Measurements from ENCODE around the gene STOML2. TPM values are rescaled to one million over a fixed set of nuclear protein-coding genes. Genes with fewer than 3 reads are reported as not detected.
A peak's percentile ranks its signal among the peaks of the same experiment; 100 is the strongest.

Gene STOML2
- total and polyA plus RNA-seq, 2 experiments from 2014 or later: 114 to 210 TPM

DNA sequence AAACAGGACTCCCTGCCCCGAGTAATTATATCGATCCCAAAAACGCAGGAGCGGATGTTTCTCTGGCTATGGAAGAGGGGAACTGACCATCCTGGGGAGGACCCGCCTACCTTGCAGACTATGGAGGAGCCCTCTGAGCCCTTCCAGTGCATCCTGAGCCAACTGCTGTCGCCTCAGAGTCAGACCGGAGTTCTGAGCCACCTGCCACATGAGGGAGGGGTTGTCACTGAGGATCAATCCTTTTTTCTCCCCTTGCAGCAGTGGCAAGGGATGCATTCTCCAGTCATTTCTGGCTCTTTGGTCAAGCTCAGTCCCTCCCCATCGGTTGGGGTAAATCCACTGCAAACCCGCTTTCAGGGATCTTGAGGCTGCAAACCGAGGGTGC, 23.9 kb downstream of the STOML2 start:
- Histone ChIP-seq H3K27me3 (ENCODE audit: insufficient read depth) (no peaks in the 10 kb centered on the region), H3K4me3 (peak overlapping the region; percentile 91), H3F3A (replicated peaks; ENCODE audit: low read depth) (0 out of 2 replicates have a peak, but pooled peaks cover 2% of the 10 kb centered on the region), H2AFZ (peak overlapping the region; percentile 61; the same call in 1 of the 2 replicates), H3K27ac (ENCODE audit: low read depth) (peak overlapping the region; percentile 85; the same call in 1 of the 2 replicates), H3K9me2 (ENCODE audit: insufficient read depth) (no peaks in the 10 kb centered on the region), H3K79me2 (replicated peaks; ENCODE audit: insufficient read depth) (peaks cover 24% of the 10 kb centered on the region), H4K20me1 (replicated peaks; ENCODE audit: insufficient read depth) (no peaks in the 10 kb centered on the region; the same call in 1 of the 2 replicates), H3K4me2 (peak overlapping the region; percentile 74), H3K4me1 (ENCODE audit: insufficient read depth) (peaks cover 7% of the 10 kb centered on the region), H3K36me3 (ENCODE audit: insufficient read depth) (0 out of 2 replicates have a peak, but pooled peaks cover 3% of the 10 kb centered on the region)
- Mint-ChIP-seq H3K4me3 (peak overlapping the region; percentile 93), H3K9me3 (no peaks in the 10 kb centered on the region), H3K36me3 (ENCODE audit: low read depth) (peaks cover 42% of the 10 kb centered on the region), H3K27ac (peak overlapping the region; percentile 90), H3K4me1 (peaks cover 16% of the 10 kb centered on the region), H3K27me3 (ENCODE audit: insufficient read depth, low read depth, poor library complexity) (peaks cover 8% of the 10 kb centered on the region)
- peak; percentile 7 for ATAC-seq
- no peak for DNase-seq (ENCODE audit: low spot score)
- no peak for TF ChIP-seq POLR2AphosphoS5 (IDR thresholded peaks at IDR 0.05; ENCODE audit: low read depth)
- no peak for TF ChIP-seq ZNF331 (CRISPR knock-in tag; IDR thresholded peaks at IDR 0.05; ENCODE audit: low read depth)
- TF ChIP-seq, protein P1, sequence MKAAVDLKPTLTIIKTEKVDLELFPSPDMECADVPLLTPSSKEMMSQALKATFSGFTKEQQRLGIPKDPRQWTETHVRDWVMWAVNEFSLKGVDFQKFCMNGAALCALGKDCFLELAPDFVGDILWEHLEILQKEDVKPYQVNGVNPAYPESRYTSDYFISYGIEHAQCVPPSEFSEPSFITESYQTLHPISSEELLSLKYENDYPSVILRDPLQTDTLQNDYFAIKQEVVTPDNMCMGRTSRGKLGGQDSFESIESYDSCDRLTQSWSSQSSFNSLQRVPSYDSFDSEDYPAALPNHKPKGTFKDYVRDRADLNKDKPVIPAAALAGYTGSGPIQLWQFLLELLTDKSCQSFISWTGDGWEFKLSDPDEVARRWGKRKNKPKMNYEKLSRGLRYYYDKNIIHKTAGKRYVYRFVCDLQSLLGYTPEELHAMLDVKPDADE (IDR thresholded peaks at IDR 0.05): no peak
- no peak for TF ChIP-seq CREB1 (CRISPR knock-in tag; IDR thresholded peaks at IDR 0.05; ENCODE audit: low read depth)
- TF ChIP-seq, protein P2, sequence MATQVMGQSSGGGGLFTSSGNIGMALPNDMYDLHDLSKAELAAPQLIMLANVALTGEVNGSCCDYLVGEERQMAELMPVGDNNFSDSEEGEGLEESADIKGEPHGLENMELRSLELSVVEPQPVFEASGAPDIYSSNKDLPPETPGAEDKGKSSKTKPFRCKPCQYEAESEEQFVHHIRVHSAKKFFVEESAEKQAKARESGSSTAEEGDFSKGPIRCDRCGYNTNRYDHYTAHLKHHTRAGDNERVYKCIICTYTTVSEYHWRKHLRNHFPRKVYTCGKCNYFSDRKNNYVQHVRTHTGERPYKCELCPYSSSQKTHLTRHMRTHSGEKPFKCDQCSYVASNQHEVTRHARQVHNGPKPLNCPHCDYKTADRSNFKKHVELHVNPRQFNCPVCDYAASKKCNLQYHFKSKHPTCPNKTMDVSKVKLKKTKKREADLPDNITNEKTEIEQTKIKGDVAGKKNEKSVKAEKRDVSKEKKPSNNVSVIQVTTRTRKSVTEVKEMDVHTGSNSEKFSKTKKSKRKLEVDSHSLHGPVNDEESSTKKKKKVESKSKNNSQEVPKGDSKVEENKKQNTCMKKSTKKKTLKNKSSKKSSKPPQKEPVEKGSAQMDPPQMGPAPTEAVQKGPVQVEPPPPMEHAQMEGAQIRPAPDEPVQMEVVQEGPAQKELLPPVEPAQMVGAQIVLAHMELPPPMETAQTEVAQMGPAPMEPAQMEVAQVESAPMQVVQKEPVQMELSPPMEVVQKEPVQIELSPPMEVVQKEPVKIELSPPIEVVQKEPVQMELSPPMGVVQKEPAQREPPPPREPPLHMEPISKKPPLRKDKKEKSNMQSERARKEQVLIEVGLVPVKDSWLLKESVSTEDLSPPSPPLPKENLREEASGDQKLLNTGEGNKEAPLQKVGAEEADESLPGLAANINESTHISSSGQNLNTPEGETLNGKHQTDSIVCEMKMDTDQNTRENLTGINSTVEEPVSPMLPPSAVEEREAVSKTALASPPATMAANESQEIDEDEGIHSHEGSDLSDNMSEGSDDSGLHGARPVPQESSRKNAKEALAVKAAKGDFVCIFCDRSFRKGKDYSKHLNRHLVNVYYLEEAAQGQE (IDR thresholded peaks at IDR 0.05; ENCODE audit: unreplicated experiment): no peak
- no peak for TF ChIP-seq NANOG (IDR thresholded peaks at IDR 0.05; ENCODE audit: borderline replicate concordance)
- TF ChIP-seq, protein P3, sequence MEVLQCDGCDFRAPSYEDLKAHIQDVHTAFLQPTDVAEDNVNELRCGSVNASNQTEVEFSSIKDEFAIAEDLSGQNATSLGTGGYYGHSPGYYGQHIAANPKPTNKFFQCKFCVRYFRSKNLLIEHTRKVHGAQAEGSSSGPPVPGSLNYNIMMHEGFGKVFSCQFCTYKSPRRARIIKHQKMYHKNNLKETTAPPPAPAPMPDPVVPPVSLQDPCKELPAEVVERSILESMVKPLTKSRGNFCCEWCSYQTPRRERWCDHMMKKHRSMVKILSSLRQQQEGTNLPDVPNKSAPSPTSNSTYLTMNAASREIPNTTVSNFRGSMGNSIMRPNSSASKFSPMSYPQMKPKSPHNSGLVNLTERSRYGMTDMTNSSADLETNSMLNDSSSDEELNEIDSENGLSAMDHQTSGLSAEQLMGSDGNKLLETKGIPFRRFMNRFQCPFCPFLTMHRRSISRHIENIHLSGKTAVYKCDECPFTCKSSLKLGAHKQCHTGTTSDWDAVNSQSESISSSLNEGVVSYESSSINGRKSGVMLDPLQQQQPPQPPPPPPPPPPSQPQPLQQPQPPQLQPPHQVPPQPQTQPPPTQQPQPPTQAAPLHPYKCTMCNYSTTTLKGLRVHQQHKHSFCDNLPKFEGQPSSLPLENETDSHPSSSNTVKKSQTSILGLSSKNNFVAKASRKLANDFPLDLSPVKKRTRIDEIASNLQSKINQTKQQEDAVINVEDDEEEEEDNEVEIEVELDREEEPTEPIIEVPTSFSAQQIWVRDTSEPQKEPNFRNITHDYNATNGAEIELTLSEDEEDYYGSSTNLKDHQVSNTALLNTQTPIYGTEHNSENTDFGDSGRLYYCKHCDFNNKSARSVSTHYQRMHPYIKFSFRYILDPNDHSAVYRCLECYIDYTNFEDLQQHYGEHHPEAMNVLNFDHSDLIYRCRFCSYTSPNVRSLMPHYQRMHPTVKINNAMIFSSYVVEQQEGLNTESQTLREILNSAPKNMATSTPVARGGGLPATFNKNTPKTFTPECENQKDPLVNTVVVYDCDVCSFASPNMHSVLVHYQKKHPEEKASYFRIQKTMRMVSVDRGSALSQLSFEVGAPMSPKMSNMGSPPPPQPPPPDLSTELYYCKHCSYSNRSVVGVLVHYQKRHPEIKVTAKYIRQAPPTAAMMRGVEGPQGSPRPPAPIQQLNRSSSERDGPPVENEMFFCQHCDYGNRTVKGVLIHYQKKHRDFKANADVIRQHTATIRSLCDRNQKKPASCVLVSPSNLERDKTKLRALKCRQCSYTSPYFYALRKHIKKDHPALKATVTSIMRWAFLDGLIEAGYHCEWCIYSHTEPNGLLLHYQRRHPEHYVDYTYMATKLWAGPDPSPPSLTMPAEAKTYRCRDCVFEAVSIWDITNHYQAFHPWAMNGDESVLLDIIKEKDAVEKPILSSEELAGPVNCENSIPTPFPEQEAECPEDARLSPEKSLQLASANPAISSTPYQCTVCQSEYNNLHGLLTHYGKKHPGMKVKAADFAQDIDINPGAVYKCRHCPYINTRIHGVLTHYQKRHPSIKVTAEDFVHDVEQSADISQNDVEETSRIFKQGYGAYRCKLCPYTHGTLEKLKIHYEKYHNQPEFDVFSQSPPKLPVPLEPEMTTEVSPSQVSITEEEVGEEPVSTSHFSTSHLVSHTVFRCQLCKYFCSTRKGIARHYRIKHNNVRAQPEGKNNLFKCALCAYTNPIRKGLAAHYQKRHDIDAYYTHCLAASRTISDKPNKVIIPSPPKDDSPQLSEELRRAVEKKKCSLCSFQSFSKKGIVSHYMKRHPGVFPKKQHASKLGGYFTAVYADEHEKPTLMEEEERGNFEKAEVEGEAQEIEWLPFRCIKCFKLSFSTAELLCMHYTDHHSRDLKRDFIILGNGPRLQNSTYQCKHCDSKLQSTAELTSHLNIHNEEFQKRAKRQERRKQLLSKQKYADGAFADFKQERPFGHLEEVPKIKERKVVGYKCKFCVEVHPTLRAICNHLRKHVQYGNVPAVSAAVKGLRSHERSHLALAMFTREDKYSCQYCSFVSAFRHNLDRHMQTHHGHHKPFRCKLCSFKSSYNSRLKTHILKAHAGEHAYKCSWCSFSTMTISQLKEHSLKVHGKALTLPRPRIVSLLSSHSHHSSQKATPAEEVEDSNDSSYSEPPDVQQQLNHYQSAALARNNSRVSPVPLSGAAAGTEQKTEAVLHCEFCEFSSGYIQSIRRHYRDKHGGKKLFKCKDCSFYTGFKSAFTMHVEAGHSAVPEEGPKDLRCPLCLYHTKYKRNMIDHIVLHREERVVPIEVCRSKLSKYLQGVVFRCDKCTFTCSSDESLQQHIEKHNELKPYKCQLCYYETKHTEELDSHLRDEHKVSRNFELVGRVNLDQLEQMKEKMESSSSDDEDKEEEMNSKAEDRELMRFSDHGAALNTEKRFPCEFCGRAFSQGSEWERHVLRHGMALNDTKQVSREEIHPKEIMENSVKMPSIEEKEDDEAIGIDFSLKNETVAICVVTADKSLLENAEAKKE (CRISPR knock-in tag; IDR thresholded peaks at IDR 0.05): no peak
- TF ChIP-seq, protein P4, sequence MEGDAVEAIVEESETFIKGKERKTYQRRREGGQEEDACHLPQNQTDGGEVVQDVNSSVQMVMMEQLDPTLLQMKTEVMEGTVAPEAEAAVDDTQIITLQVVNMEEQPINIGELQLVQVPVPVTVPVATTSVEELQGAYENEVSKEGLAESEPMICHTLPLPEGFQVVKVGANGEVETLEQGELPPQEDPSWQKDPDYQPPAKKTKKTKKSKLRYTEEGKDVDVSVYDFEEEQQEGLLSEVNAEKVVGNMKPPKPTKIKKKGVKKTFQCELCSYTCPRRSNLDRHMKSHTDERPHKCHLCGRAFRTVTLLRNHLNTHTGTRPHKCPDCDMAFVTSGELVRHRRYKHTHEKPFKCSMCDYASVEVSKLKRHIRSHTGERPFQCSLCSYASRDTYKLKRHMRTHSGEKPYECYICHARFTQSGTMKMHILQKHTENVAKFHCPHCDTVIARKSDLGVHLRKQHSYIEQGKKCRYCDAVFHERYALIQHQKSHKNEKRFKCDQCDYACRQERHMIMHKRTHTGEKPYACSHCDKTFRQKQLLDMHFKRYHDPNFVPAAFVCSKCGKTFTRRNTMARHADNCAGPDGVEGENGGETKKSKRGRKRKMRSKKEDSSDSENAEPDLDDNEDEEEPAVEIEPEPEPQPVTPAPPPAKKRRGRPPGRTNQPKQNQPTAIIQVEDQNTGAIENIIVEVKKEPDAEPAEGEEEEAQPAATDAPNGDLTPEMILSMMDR (conservative IDR thresholded peaks at IDR 0.05; ENCODE audit: low read depth in 2 of 2): no peak
- no peak for TF ChIP-seq ZNF114 (CRISPR knock-in tag; IDR thresholded peaks at IDR 0.05)
